ENCODE measurements around the gene ALOX5AP. TPM values are rescaled to one million over a fixed set of nuclear protein-coding genes. Genes with fewer than 3 reads are reported as not detected.

The ALOX5AP gene
- total RNA-seq, 1 experiment from 2014 or later: 1.1 TPM

DNA sequence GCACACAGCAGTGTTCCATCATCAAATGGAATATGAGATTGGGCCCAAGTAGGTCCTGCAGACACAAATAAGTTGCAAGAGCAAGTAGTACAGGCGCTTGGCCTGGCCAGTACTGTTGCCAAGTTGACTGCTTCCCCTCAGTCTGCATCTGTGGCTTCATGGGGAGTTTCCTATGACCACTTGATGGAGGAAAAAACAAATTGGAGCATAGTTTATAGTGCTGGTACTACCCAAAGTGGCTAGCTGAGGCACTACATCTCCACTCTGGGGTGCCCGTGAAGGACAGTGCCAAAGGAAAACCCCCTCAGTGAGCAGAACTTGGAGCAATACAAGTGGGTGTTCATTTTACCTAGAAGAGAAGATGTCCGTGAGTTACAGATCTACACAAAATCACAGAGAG, 10.6 kb upstream of the ALOX5AP start:
- Mint-ChIP-seq H3K4me3 (ENCODE audit: unreplicated experiment) (no peak overlapping the region), H3K27ac (ENCODE audit: unreplicated experiment) (no peak overlapping the region), H3K27me3 (ENCODE audit: insufficient read depth, unreplicated experiment) (no peaks in the 10 kb centered on the region), H3K36me3 (ENCODE audit: insufficient read depth, unreplicated experiment) (no peaks in the 10 kb centered on the region), H3K9me3 (ENCODE audit: unreplicated experiment) (no peaks in the 10 kb centered on the region), H3K4me1 (ENCODE audit: low read depth, unreplicated experiment) (no peaks in the 10 kb centered on the region)
- intact Hi-C loops (cut with micrococcal nuclease; ENCODE audit: unreplicated experiment): no loop called here
- Histone ChIP-seq H3K27me3 (replicated peaks; ENCODE audit: control insufficient read depth, insufficient read depth, low read length) (no peaks in the 10 kb centered on the region), H3K4me1 (peaks cover 2% of the 10 kb centered on the region; the same call in 1 of the 2 replicates), H3K9me3 (no peaks in the 10 kb centered on the region), H3K36me3 (ENCODE audit: control insufficient read depth, insufficient read depth, low read length) (no peaks in the 10 kb centered on the region), H3K4me3 (ENCODE audit: low read depth, low read length) (no peak overlapping the region)
- ChIA-PET POLR2A (no interaction called here), CTCF (no interaction called here)
- TF ChIP-seq CTCF (IDR thresholded peaks at IDR 0.05; ENCODE audit: insufficient read depth in 1 of 2, low read depth in 1 of 2, low read length in 1 of 2, severe bottlenecking in 1 of 2, unreplicated experiment in 1 of 2): no peak
- DNase-seq: no peak
- BruUV-seq (replicated peaks): no TSS peak

GRCh38 chr13:30725326-30726085, 9.8 kb upstream of the ALOX5AP start:
- H3K4me3 ChIP-seq (ENCODE audit: low read depth, low read length): no peak overlapping the region
- H3K27ac Mint-ChIP-seq (ENCODE audit: unreplicated experiment): no peak overlapping the region
- H3K4me1 ChIP-seq: peaks cover 10% of the 10 kb centered on the region; the same call in 1 of the 2 replicates
- no peaks in the 10 kb centered on the region for H3K27me3 Mint-ChIP-seq (ENCODE audit: insufficient read depth, unreplicated experiment)
- no peaks in the 10 kb centered on the region for H3K27me3 ChIP-seq (replicated peaks; ENCODE audit: control insufficient read depth, insufficient read depth, low read length)
- H3K4me1 Mint-ChIP-seq (ENCODE audit: low read depth, unreplicated experiment): no peaks in the 10 kb centered on the region
- H3K36me3 Mint-ChIP-seq (ENCODE audit: insufficient read depth, unreplicated experiment): no peaks in the 10 kb centered on the region
- no peaks in the 10 kb centered on the region for H3K36me3 ChIP-seq (ENCODE audit: control insufficient read depth, insufficient read depth, low read length)
- DNase-seq: no peak
- ChIA-PET CTCF (no interaction called here), POLR2A (no interaction called here)
- BruUV-seq (replicated peaks): no TSS peak
- no peaks in the 10 kb centered on the region for H3K9me3 ChIP-seq
- intact Hi-C loops (cut with micrococcal nuclease; ENCODE audit: unreplicated experiment): no loop called here
- H3K9me3 Mint-ChIP-seq (ENCODE audit: unreplicated experiment): no peaks in the 10 kb centered on the region
- TF ChIP-seq CTCF (IDR thresholded peaks at IDR 0.05; ENCODE audit: insufficient read depth in 1 of 2, low read depth in 1 of 2, low read length in 1 of 2, severe bottlenecking in 1 of 2, unreplicated experiment in 1 of 2): no peak
- H3K4me3 Mint-ChIP-seq (ENCODE audit: unreplicated experiment): no peak overlapping the region

GRCh38 chr13:30726192-30726591, 9.2 kb upstream of the ALOX5AP start:
- POLR2A ChIA-PET: no interaction called here
- Histone ChIP-seq H3K4me1 (peaks cover 12% of the 10 kb centered on the region; the same call in 1 of the 2 replicates), H3K36me3 (ENCODE audit: control insufficient read depth, insufficient read depth, low read length) (no peaks in the 10 kb centered on the region), H3K4me3 (ENCODE audit: low read depth, low read length) (no peak overlapping the region), H3K27me3 (replicated peaks; ENCODE audit: control insufficient read depth, insufficient read depth, low read length) (no peaks in the 10 kb centered on the region), H3K9me3 (no peaks in the 10 kb centered on the region)
- CTCF ChIA-PET: no interaction called here
- no peak overlapping the region for H3K27ac Mint-ChIP-seq (ENCODE audit: unreplicated experiment)
- H3K4me1 Mint-ChIP-seq (ENCODE audit: low read depth, unreplicated experiment): no peaks in the 10 kb centered on the region
- no peaks in the 10 kb centered on the region for H3K27me3 Mint-ChIP-seq (ENCODE audit: insufficient read depth, unreplicated experiment)
- intact Hi-C loops (cut with micrococcal nuclease; ENCODE audit: unreplicated experiment): no loop called here
- no peaks in the 10 kb centered on the region for H3K36me3 Mint-ChIP-seq (ENCODE audit: insufficient read depth, unreplicated experiment)
- H3K4me3 Mint-ChIP-seq (ENCODE audit: unreplicated experiment): no peak overlapping the region
- no TSS peak for BruUV-seq (replicated peaks)
- H3K9me3 Mint-ChIP-seq (ENCODE audit: unreplicated experiment): no peaks in the 10 kb centered on the region
- TF ChIP-seq CTCF (IDR thresholded peaks at IDR 0.05; ENCODE audit: insufficient read depth in 1 of 2, low read depth in 1 of 2, low read length in 1 of 2, severe bottlenecking in 1 of 2, unreplicated experiment in 1 of 2): no peak
- no peak for DNase-seq
